NCI-H1694 (cell line): ENCODE results near the gene PHF21B.
"Not testable (repeated sequence)": the region's sequence is repeated elsewhere in the genome, so short reads cannot be mapped to it uniquely, and the experiment has no call there.

Source experiments
- DNase-seq: peaks from one replicate; lab custom pipeline; 2025; lab: John Stamatoyannopoulos, UW

The PHF21B gene

GRCh38 chr22:44917372-44918165 is 92.2 kb downstream of the PHF21B start:
- DNase-seq = no peak

- DNase-seq = no peak
Observed at GRCh38 chr22:44916281-44917231, 93.2 kb downstream of the PHF21B start.

- no peak for DNase-seq
Observed at GRCh38 chr22:44915441-44915840, 94.4 kb downstream of the PHF21B start.

- DNase-seq = no peak
Observed at GRCh38 chr22:44914026-44914721, 95.6 kb downstream of the PHF21B start.

- no peak for DNase-seq
Observed at GRCh38 chr22:44913198-44913983, 96.4 kb downstream of the PHF21B start.

- DNase-seq = no peak
Observed at GRCh38 chr22:44909241-44909640, 100.6 kb downstream of the PHF21B start.

GRCh38 chr22:44907765-44908737 is 101.8 kb downstream of the PHF21B start:
- DNase-seq = no peak

GRCh38 chr22:44906999-44907644 is 102.7 kb downstream of the PHF21B start:
- no peak for DNase-seq

- DNase-seq = no peak
Observed at GRCh38 chr22:44906248-44906936, 103.4 kb downstream of the PHF21B start.

- not testable (repeated sequence) for DNase-seq
Observed at GRCh38 chr22:44904492-44905152, 105.2 kb downstream of the PHF21B start.

GRCh38 chr22:44903164-44903563 is 106.6 kb downstream of the PHF21B start:
- DNase-seq = not testable (repeated sequence)

- no peak for DNase-seq
Observed at GRCh38 chr22:44901301-44901700, 108.5 kb downstream of the PHF21B start.

GRCh38 chr22:44898236-44898635 is 111.6 kb downstream of the PHF21B start:
- no peak for DNase-seq

GRCh38 chr22:44895296-44896055 is 114.3 kb downstream of the PHF21B start:
- no peak for DNase-seq

GRCh38 chr22:44894782-44895181 is 115.0 kb downstream of the PHF21B start:
- no peak for DNase-seq

GRCh38 chr22:44894321-44894720 is 115.5 kb downstream of the PHF21B start:
- no peak for DNase-seq

- DNase-seq = no peak
Observed at GRCh38 chr22:44893731-44894080, 116.1 kb downstream of the PHF21B start.
